Panc1 (cell line): ENCODE measurements around the gene TAS2R8.

Experiments used
- CTCF ChIP-seq: fragments of 450-650 bp; IDR thresholded peaks from 2 replicates; pipeline ENCODE4 v1.5.1; 2017; ENCODE audit warnings: mild to moderate bottlenecking
- POLR2AphosphoS5 ChIP-seq: IDR thresholded peaks from 2 replicates; pipeline ENCODE4 v1.6.1; 2012; ENCODE audit warnings: mild to moderate bottlenecking, low read depth, low read length, moderate library complexity

GRCh38 chr12:10826258-10826657, 19.2 kb upstream of the TAS2R8 start, which contains the start of gene TAS2R10:
- TF ChIP-seq POLR2AphosphoS5 (no peak), CTCF (no peak)
